Stimulated activated CD8-positive, alpha-beta memory T cell treated with anti-CD3 and anti-CD28 coated beads, Interleukin-4, amount 100 ng/mL, for 48 hours (primary cell): ENCODE results near the gene CORIN.
"Not testable (repeated sequence)": the region's sequence is repeated elsewhere in the genome, so short reads cannot be mapped to it uniquely, and the experiment has no call there.

Experiments used
- DNase-seq: peaks from one replicate; pipeline ENCODE4 v3.0.0-alpha.2; 2020

Gene CORIN

DNA sequence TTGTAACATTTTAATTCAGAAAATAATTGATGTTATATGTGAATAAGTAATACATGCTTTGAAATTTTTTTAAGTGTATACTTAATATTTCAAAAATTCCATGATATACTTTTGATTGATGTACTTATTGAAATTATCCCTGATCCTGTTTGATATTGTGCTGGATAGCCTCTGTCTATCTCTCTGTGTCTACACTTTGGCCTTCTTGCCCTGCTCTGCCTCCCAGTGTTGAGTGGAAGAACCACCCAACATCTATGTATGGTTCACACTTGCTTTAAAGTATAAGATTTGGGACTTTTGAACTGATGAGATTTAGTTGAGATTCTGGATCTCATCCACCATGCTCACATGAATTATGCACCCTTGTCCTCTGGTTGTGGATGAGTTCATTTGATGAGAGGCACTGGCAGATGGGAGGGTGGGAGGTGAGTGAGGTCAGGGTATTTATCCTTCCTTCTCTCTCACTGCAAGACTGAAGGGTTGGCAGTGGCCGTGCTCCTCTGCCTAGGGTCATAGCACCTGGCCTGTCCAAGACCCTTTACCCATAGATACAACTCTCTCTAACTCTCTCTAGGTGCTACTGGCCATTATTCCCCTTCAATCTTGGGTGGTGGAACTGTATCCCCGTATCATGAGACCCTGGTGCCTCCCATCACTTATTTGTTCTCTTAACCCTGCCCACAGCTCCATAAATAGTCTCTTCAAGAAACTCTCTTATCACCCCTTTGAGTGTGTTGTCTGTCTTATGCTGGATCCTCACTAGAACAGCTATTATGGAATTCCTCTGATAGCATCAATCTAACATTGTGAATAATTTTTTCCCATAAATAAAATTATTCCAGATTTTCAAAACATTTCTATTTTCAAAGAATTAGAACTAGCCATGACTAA, 75.2 kb downstream of the CORIN start:
- DNase-seq, result no peak

DNA sequence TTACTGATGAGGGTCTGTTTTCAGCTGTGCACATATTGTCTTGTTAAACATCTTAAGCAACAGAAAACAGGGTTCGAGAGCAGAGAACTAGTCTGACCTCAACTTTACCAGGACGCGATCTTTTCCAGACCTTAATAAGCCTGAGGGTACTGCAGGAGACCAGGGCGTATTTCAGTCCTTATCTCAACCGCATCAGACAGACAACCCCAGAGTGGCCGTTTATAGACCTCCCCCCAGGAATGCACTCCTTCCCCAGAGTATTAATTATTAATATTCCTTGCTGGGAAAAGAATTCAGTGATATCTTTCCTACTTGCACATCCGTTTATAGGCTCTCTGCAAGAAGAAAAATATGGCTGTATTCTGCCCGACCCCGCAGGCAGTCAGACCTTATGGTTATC, 84.6 kb downstream of the CORIN start:
- DNase-seq, result not testable (repeated sequence)

DNA sequence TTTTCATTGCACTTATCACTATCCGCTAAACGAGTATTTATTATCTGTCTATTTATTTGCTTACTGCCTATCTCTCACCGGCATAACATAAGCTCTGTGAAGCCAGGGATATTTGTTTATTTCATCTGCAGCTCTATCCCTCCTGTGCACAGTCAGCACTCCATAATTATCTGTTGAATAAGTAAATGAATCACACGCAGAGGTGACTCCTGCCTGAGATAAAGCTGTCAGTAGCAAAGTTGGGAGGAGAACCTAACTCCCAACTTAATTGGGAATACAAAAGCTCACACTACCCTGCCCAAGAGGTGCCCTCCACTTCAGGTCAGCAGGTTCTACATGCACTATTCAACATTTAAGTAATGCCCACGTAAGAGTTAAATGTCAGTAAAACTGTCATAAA, 85.7 kb downstream of the CORIN start:
- DNase-seq, result no peak

DNA sequence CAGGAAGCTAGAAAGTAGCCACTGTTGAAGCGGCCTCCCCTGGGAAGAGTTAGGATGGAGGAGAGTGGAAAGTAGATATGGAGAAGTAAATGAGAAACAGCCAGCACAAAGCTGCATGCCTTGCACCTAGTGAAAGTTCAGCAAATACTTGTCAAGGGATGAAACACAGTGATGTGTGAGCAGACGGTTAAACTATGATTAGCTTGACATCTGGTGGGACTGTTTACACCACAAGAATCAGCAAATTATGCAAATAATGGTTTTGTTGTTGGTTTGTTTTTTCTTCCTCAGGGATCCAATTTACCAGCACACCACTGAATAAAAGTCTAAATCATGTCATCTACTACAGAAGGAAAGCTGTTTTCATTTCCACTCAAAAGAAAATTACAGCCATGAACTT, 87.1 kb downstream of the CORIN start:
- DNase-seq, result no peak

GRCh38 chr4:47749858-47750257, 88.0 kb downstream of the CORIN start:
- DNase-seq, result no peak

DNA sequence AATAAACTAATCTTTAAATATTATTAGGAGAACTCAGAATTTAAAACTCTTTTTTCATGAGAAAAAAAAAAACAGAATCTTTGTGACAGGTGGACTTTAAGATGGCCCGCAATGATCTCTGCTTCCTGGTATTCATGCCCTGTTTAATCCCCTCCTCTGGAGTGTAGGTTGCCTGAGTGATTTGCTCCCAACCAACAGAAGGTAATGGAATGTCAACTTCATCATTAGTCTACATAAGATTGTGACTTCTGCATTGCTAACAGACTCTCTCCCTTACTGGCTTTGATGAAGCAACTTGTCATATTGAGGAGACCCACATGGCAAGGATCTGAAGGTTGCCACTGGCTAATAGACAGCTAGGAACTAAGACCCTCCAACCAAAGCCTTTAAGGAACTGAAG, 88.8 kb downstream of the CORIN start:
- DNase-seq, result no peak

- no peak for DNase-seq
These were observed 89.9 kb downstream of the CORIN start for GRCh38 chr4:47747846-47748494.

GRCh38 chr4:47747211-47747610, 90.7 kb downstream of the CORIN start:
- DNase-seq, result no peak

GRCh38 chr4:47746122-47746521, 91.7 kb downstream of the CORIN start:
- no peak for DNase-seq

DNA sequence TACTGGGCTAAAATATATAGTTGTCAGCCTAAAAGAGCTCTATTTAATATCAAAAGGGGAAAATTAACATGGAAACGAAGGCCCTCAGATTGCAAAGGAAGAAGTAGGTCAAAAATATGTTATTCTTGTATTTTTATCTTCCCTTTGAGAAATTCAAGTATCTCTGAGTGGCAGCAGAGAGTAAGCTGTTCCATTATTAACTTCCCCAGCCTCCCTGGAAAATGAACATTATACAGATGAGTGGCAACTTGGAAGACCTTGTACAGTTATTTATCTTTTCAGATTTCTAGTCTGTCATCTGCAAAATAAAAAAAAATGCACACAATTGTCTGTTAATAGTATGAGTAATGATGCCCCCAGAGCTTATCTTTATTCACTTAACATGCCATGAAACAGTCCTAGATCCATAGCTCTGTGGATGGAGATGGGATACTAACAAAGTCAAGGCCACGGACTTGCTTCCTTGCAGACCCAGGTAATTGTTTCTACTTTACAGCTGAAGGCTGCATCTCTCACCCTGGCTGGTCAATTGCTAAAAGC, 93.0 kb downstream of the CORIN start:
- DNase-seq, result no peak

GRCh38 chr4:47744253-47744652, 93.6 kb downstream of the CORIN start:
- no peak for DNase-seq

DNA sequence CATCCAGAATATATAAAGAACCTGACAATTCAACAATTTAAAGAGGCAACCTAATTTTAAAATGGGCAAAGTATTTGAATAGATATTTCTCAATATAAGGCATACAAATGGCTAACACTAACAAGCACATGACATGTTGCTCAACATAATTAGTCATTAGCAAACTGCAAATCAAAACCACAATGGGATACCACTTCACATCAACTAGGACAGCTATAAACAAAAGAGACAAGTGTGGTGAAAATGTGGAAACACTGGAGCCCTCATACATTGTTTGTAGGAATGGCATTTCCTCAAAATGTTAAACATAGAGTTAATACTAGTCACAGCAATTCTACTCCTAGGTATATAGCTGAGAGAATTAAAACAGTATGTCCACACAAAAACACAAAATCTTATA, 96.7 kb downstream of the CORIN start:
- no peak for DNase-seq

DNA sequence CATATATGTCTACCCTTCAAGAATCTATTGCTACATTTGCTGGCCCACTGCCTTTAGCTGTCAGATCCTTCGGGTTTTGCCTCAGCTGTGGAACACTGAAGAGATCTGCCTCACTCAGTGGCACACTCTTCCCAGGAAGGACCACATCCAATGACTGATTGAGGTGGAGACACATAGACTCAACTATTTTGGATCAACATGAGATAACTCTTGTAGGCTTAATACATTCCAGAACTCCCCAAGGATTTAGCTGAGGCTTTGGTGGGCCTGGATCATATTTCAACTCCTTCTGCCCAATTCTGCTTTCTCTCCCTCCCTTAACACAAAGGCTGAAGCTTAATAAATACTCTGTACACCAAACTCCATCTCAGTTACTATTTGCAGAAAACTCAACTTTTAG, 100.5 kb downstream of the CORIN start:
- no peak for DNase-seq

GRCh38 chr4:47736555-47736954, 101.3 kb downstream of the CORIN start:
- DNase-seq, result no peak

DNA sequence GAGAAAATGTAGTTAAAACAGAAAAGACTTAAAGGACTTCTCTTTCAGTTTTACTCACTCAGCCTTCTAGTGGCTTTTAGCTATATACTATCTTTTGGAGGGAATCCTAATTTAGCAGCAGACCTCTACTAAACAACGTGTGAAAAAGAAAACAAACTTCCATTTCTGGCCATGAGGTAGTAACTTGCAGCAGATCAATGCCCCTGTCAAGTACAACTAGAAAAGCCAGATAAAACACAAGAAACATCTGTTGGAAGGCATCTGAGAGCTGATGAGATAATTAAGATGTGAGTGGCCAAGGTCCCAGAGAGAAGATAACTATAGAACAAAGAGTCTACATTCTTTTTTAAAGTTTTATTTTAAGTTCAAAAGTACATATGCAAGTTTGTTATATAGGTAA, 101.7 kb downstream of the CORIN start:
- no peak for DNase-seq

- no peak for DNase-seq
These were observed 104.3 kb downstream of the CORIN start for GRCh38 chr4:47733302-47734175.

DNA sequence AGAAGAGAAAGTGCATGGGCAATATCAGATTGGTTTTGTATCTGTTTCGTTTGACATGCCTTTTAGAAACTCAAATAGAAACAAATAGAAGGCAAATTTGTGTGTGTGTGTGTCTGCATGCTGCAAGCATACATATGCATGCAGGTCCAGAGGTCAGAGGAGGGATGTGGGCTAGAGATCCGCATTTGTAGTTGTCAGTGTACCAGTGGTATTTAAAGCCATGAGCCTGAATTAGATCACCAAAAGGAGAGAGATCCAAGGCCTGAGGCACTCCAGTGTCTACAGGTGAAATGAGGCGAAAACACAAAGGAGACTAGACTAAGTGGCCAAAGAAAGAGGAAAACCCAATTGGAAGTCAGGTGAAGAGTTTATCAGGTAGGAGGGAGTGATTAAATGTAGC, 106.7 kb downstream of the CORIN start:
- no peak for DNase-seq

GRCh38 chr4:47729131-47729680, 108.7 kb downstream of the CORIN start:
- no peak for DNase-seq

DNA sequence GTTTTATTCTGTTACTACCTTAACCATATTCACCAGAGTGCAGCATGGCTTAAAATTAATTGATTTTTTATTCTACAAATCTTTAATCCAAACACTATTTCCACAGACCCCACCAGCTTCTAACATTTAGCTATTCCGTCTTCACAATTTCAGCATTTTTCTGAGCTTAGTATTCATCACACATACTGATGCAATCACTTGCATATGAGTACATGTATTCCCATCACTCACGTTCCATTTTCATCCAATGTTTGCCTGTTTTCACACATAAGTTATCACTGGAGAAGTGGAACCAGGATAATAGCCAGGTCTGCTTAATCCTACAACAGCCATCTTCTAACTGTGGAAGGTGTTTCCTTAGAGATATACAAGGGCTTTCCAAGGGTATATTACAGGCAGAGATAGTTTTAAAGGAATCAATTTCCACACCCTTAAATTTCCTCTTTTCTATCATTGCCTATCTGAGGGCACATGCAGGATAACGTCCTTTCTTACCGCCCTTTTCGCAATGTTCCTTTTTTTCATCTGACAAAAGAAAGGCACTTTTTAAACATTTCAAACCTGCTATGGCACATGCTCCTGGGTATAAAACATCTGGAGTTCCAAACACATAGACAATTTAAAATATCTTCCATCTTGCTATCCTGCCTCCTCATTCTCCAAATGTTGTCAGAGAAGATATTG, 115.8 kb downstream of the CORIN start:
- DNase-seq, result no peak

GRCh38 chr4:47721485-47721884, 116.4 kb downstream of the CORIN start:
- no peak for DNase-seq

GRCh38 chr4:47720787-47721186, 117.1 kb downstream of the CORIN start:
- DNase-seq, result no peak

DNA sequence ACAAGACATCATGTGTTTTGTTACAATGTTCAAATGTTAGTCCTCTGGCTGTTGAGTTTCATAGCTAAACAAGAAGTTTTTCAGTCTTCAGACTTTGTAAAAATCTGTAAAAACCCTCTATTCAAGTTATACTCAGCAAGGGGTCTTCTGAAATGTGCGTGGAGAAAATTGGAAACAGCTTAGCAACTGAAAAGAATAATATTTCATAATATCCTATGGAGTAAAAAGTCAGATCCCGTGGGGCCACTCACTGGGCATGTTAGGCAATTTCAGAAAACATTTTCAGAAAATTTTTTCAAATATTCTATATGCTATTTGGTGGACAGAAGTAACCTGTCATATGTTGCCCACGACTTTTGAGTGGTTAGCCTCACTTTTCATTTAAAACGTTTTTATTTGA, 118.3 kb downstream of the CORIN start:
- no peak for DNase-seq
